MM.1S (cell line): ENCODE results near the gene TNRC6C.

Source experiments
- DNase-seq: peaks from one replicate; pipeline ENCODE4 v3.0.0-alpha.2; 2015
- H2AFZ ChIP-seq: fragments of 300-600 bp; sonication (generic); 2 replicates; pipeline ENCODE4 v1.6.0; 2016; ENCODE audit warnings: antibody characterized with exemption, low read length
- H3F3A ChIP-seq: fragments of 300-600 bp; sonication (generic); 2 replicates; pipeline ENCODE4 v1.6.1; 2016; ENCODE audit warnings: mild to moderate bottlenecking, antibody characterized with exemption, low read length, moderate library complexity, mixed read lengths; ENCODE audit not compliant: insufficient read depth
- H3K27ac ChIP-seq: fragments of 300-600 bp; sonication (generic); 2 replicates; pipeline ENCODE4 v1.5.1; 2016; ENCODE audit warnings: mild to moderate bottlenecking, low read length
- H3K27me3 ChIP-seq: fragments of 300-600 bp; sonication (generic); replicated peaks from 2 replicates; pipeline ENCODE4 v1.6.0; 2016; ENCODE audit warnings: low read length; ENCODE audit not compliant: insufficient read depth
- H3K36me3 ChIP-seq: fragments of 300-600 bp; sonication (generic); replicated peaks from 2 replicates; pipeline ENCODE4 v1.6.1; 2016; ENCODE audit warnings: mild to moderate bottlenecking, low read length, mixed read lengths; ENCODE audit not compliant: insufficient read depth
- H3K4me1 ChIP-seq: fragments of 300-600 bp; sonication (generic); 2 replicates; pipeline ENCODE4 v1.6.1; 2016; ENCODE audit warnings: low read length, mixed read lengths
- H3K4me2 ChIP-seq: fragments of 300-600 bp; sonication (generic); 2 replicates; pipeline ENCODE4 v1.6.0; 2016; ENCODE audit warnings: low read depth, low read length
- H3K4me3 ChIP-seq: fragments of 300-600 bp; sonication (generic); 2 replicates; pipeline ENCODE4 v1.5.1; 2016; ENCODE audit warnings: low read length, mixed read lengths
- H3K79me2 ChIP-seq: fragments of 300-600 bp; sonication (generic); 2 replicates; pipeline ENCODE4 v1.6.1; 2016; ENCODE audit warnings: mixed run types, low read length, mixed read lengths
- H3K9ac ChIP-seq: fragments of 300-600 bp; sonication (generic); 2 replicates; pipeline ENCODE4 v1.6.1; 2016; ENCODE audit warnings: low read length, mixed read lengths
- H3K9me2 ChIP-seq: fragments of 300-600 bp; sonication (generic); replicated peaks from 2 replicates; pipeline ENCODE4 v1.6.1; 2016; ENCODE audit warnings: mild to moderate bottlenecking, low read length, mixed read lengths; ENCODE audit not compliant: insufficient read depth
- H3K9me3 ChIP-seq: fragments of 300-600 bp; sonication (generic); replicated peaks from 2 replicates; pipeline ENCODE4 v1.6.1; 2016; ENCODE audit warnings: mild to moderate bottlenecking, low read length, mixed read lengths; ENCODE audit not compliant: insufficient read depth
- H4K20me1 ChIP-seq: fragments of 300-600 bp; sonication (generic); 2 replicates; pipeline ENCODE4 v1.6.1; 2016; ENCODE audit warnings: mild to moderate bottlenecking, low read length, moderate library complexity, mixed read lengths; ENCODE audit not compliant: insufficient read depth
- EZH2 ChIP-seq: fragments of 300-600 bp; sonication (generic); optimal IDR thresholded peaks from 2 replicates; pipeline ENCODE3; 2017; ENCODE audit warnings: low read depth, mild to moderate bottlenecking, antibody characterized with exemption, low read length, mixed read lengths
- EZH2phosphoT487 ChIP-seq: fragments of 300-600 bp; sonication (generic); IDR thresholded peaks from 2 replicates; pipeline ENCODE4 v1.6.1; 2018; ENCODE audit warnings: antibody characterized with exemption, low read length
- TF ChIP-seq, protein P1 (sequence below): fragments of 300-600 bp; sonication (generic); IDR thresholded peaks from 2 replicates; pipeline ENCODE4 v1.5.1; 2016; ENCODE audit warnings: antibody characterized with exemption, low read length, mixed read lengths

TNRC6C gene

DNA sequence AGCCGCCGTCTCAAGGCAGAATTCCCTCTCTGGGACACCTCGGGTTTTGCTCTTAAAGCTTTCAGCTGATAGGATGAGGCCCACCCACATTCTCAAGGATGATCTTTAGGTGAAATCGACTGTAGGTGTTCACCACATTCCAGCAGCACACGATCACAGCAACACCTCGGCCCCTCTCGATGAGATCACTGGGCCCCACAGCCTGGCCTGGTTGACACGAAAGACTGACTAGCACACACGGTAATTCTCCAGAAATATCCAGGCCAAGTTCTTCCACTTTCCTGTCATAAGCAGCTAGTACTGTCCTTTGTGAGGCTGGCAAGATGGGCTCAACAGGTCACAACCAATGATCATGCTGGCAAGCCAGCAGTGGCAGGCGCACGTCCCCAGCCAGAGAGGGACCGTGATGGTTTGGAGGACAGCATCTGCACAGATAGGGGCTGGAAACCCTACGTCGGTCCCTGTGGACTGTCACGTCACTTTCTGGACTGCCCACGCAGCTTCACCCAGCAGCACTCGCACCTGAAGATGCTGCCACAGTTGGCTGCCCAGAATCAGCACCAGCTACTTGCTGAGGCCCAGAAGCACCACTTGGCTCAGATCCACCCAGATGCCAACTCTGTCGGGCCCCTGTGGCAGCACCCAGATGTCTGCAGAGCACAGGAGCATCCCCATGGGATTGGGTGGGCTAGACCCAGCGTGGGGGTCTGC lies 152.7 kb downstream of the TNRC6C start:
- Histone ChIP-seq H3K4me3 (no peak overlapping the region), H3F3A (peaks cover 14% of the 10 kb centered on the region), H3K4me2 (no peak overlapping the region), H3K36me3 (no peaks in the 10 kb centered on the region), H3K9ac (no peak overlapping the region), H3K27me3 (no peaks in the 10 kb centered on the region), H3K4me1 (no peaks in the 10 kb centered on the region), H2AFZ (no peak overlapping the region), H3K9me2 (no peaks in the 10 kb centered on the region), H4K20me1 (no peaks in the 10 kb centered on the region), H3K79me2 (peaks cover 17% of the 10 kb centered on the region; the same call in 1 of the 2 replicates), H3K9me3 (no peaks in the 10 kb centered on the region), H3K27ac (no peak overlapping the region)
- no peak for DNase-seq
- TF ChIP-seq EZH2phosphoT487, result no peak
- TF ChIP-seq EZH2, result no peak
- TF ChIP-seq, protein P1, sequence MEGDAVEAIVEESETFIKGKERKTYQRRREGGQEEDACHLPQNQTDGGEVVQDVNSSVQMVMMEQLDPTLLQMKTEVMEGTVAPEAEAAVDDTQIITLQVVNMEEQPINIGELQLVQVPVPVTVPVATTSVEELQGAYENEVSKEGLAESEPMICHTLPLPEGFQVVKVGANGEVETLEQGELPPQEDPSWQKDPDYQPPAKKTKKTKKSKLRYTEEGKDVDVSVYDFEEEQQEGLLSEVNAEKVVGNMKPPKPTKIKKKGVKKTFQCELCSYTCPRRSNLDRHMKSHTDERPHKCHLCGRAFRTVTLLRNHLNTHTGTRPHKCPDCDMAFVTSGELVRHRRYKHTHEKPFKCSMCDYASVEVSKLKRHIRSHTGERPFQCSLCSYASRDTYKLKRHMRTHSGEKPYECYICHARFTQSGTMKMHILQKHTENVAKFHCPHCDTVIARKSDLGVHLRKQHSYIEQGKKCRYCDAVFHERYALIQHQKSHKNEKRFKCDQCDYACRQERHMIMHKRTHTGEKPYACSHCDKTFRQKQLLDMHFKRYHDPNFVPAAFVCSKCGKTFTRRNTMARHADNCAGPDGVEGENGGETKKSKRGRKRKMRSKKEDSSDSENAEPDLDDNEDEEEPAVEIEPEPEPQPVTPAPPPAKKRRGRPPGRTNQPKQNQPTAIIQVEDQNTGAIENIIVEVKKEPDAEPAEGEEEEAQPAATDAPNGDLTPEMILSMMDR, result no peak

DNA sequence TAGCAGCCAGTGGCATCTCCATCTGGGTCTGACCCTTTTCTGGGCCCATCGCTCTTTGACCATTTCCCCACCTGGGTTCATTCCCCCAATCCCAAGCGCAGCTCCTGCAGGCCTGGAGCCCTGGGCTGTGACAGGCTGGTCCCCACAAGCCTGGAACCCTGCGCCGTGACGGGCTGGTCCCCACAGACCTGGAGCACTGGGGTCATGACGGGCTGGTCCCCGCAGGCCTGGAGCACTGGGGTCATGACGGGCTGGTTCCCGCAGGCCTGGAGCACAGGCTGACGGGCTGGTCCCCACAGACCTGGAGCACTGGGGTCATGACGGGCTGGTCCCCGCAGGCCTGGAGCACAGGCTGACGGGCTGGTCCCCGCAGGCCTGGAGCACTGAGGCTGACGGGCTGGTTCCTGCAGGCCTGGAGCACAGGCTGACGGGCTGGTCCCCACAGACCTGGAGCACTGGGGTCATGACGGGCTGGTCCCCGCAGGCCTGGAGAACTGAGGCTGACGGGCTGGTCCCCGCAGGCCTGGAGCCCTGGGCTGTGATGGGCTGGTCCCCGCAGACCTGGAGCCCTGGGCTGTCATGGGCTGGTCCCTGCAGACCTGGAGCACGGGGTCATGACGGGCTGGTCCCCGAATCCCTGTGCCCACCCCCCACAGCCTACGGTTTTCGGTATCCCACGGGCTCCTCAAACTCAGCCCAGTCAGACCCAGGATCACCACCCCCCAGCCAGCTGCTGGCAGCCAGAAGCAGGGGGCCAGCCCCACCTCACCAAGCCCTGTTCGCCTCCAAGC lies 153.4 kb downstream of the TNRC6C start:
- Histone ChIP-seq H3K27me3 (no peaks in the 10 kb centered on the region), H3K4me2 (no peak overlapping the region), H2AFZ (no peak overlapping the region), H3K9me2 (no peaks in the 10 kb centered on the region), H3K27ac (no peak overlapping the region), H3K36me3 (no peaks in the 10 kb centered on the region), H3K4me1 (no peaks in the 10 kb centered on the region), H4K20me1 (no peaks in the 10 kb centered on the region), H3K9me3 (no peaks in the 10 kb centered on the region), H3K4me3 (no peak overlapping the region), H3K9ac (no peak overlapping the region), H3K79me2 (peaks cover 19% of the 10 kb centered on the region; the same call in 1 of the 2 replicates), H3F3A (peaks cover 14% of the 10 kb centered on the region)
- TF ChIP-seq, protein P1, result no peak
- no peak for TF ChIP-seq EZH2phosphoT487
- no peak for TF ChIP-seq EZH2
- DNase-seq, result no peak

DNA sequence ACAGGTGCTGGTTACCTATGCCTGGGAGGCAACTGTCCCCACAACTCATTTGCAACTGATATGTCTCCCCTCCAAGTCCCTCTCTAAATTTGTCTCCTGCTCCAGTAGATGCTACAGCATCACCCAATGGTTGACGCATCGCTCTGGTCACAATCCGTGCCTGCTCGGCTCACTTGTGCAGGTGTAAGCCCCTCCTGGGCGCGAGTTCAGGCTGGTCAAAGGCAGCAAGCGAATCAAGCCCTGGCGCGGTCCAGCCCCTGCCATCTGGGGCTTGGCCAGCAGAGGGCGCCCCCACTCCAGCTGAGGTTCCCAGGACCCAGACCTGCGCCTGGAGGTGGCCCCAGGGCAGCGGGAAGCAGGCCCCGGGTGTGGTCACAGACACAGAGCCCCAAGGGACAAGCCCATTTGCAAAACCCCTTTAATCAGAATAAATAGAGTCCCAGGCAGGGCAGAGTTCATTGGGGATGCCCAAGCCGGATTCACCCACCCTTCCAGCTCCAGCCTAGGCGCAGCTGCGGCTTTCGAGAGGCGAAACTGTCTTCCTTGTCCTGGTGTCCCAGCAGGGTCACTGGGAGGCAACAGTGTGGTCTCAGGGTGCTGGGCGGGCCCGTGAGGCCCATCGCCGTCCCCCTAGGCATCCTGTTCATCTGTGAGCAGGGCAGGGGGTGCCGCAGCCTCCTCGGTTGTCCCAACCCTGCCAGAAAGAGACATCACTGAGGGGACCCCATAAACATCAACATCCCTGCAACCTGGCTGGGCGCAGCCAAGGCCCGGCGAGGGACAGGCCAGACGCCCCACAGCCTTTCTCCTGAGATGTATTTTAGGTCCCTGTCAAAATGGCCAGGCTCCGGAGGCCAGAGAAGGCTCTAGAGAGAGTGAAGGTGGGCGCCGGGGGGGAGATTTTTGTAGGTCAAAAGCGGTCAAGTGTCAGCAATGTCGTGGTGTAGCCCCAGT lies 154.3 kb downstream of the TNRC6C start:
- Histone ChIP-seq H3K36me3 (no peaks in the 10 kb centered on the region), H3K79me2 (peaks cover 23% of the 10 kb centered on the region), H3K9me3 (no peaks in the 10 kb centered on the region), H4K20me1 (no peaks in the 10 kb centered on the region), H3K27me3 (no peaks in the 10 kb centered on the region), H3K9me2 (no peaks in the 10 kb centered on the region), H3K27ac (no peak overlapping the region), H3F3A (peaks cover 14% of the 10 kb centered on the region), H3K9ac (no peak overlapping the region), H3K4me3 (no peak overlapping the region), H3K4me1 (no peaks in the 10 kb centered on the region), H2AFZ (no peak overlapping the region), H3K4me2 (no peak overlapping the region)
- peak; percentile 75 for DNase-seq
- TF ChIP-seq, protein P1, result peak; percentile 97
- TF ChIP-seq EZH2phosphoT487, result no peak
